ENCODE data around the gene TSACC. TPM values are rescaled to one million over a fixed set of nuclear protein-coding genes. Genes with fewer than 3 reads are reported as not detected.

The TSACC gene
- total RNA-seq, 1 experiment from 2014 or later, result 3.6 TPM

DNA sequence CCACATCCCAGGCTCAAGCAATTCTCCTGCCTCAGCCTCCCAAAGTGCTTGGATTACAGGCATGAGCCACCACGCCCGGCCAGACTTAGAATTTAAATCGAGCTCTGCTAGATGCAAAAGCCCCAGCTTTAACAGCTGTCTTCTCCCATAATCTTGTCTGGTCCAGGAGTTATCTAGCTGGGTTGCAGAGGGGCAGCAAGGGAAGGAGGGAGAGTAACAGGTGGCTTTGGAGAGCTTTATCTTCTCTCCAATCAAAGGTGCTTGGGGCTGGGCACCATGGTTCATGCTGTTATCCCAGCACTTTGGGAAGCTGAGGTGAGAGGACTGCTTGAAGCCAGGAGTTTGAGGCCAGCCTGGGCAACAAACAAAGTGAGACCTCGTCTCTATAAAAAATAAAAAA is 34.5 kb downstream of the TSACC start:
- no peaks in the 10 kb centered on the region for H3K27me3 ChIP-seq (ENCODE audit: control insufficient read depth, insufficient read depth, low read length)
- BruUV-seq (replicated peaks), result no TSS peak
- ATAC-seq (no peak), DNase-seq (ENCODE audit: low read depth, low spot score) (no peak)
- ChIA-PET POLR2A (no interaction called here), CTCF (interaction anchor here (0.5 kb wide), 1 partner anchor 232 kb away, joined by 4 read pairs; no protein-coding TSS in a partner anchor)
- no peak overlapping the region for H3K4me3 ChIP-seq (ENCODE audit: low read depth in 2 of 2, low read length in 2 of 2)
- in situ Hi-C loops (cut with HindIII; ENCODE audit: low pct_unique_long_range_greater_than_20kb, low sequenced_read_pairs), result no loop called here
- intact Hi-C loops (cut with micrococcal nuclease; ENCODE audit: unreplicated experiment), result no loop called here
- no peak overlapping the region for H3K27ac ChIP-seq (ENCODE audit: low read length)
- H3K36me3 ChIP-seq (ENCODE audit: control insufficient read depth, insufficient read depth, low read length), result no peaks in the 10 kb centered on the region; the same call in 1 of the 2 replicates
- TF ChIP-seq, protein P1, sequence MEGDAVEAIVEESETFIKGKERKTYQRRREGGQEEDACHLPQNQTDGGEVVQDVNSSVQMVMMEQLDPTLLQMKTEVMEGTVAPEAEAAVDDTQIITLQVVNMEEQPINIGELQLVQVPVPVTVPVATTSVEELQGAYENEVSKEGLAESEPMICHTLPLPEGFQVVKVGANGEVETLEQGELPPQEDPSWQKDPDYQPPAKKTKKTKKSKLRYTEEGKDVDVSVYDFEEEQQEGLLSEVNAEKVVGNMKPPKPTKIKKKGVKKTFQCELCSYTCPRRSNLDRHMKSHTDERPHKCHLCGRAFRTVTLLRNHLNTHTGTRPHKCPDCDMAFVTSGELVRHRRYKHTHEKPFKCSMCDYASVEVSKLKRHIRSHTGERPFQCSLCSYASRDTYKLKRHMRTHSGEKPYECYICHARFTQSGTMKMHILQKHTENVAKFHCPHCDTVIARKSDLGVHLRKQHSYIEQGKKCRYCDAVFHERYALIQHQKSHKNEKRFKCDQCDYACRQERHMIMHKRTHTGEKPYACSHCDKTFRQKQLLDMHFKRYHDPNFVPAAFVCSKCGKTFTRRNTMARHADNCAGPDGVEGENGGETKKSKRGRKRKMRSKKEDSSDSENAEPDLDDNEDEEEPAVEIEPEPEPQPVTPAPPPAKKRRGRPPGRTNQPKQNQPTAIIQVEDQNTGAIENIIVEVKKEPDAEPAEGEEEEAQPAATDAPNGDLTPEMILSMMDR (IDR thresholded peaks at IDR 0.05), result no peak
- TF ChIP-seq, protein P2, sequence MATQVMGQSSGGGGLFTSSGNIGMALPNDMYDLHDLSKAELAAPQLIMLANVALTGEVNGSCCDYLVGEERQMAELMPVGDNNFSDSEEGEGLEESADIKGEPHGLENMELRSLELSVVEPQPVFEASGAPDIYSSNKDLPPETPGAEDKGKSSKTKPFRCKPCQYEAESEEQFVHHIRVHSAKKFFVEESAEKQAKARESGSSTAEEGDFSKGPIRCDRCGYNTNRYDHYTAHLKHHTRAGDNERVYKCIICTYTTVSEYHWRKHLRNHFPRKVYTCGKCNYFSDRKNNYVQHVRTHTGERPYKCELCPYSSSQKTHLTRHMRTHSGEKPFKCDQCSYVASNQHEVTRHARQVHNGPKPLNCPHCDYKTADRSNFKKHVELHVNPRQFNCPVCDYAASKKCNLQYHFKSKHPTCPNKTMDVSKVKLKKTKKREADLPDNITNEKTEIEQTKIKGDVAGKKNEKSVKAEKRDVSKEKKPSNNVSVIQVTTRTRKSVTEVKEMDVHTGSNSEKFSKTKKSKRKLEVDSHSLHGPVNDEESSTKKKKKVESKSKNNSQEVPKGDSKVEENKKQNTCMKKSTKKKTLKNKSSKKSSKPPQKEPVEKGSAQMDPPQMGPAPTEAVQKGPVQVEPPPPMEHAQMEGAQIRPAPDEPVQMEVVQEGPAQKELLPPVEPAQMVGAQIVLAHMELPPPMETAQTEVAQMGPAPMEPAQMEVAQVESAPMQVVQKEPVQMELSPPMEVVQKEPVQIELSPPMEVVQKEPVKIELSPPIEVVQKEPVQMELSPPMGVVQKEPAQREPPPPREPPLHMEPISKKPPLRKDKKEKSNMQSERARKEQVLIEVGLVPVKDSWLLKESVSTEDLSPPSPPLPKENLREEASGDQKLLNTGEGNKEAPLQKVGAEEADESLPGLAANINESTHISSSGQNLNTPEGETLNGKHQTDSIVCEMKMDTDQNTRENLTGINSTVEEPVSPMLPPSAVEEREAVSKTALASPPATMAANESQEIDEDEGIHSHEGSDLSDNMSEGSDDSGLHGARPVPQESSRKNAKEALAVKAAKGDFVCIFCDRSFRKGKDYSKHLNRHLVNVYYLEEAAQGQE (IDR thresholded peaks at IDR 0.05; ENCODE audit: insufficient read depth in 1 of 2, low read depth in 2 of 2, low read length in 1 of 2), result no peak
- no peak for TF ChIP-seq POLR2AphosphoS5 (IDR thresholded peaks at IDR 0.05; ENCODE audit: low read depth, low read length)
- no peak for TF ChIP-seq TCF7L2 (IDR thresholded peaks at IDR 0.05; ENCODE audit: low read depth, low read length)
- TF ChIP-seq SIN3A (IDR thresholded peaks at IDR 0.05; ENCODE audit: borderline replicate concordance, insufficient read depth, low read depth, low read length), result no peak
- no peaks in the 10 kb centered on the region for H3K9me3 ChIP-seq (ENCODE audit: control insufficient read depth, insufficient read depth, low read depth, low read length)
- H3K4me1 ChIP-seq (ENCODE audit: control insufficient read depth, insufficient read depth, low read length), result peaks cover 3% of the 10 kb centered on the region; the same call in 1 of the 2 replicates

DNA sequence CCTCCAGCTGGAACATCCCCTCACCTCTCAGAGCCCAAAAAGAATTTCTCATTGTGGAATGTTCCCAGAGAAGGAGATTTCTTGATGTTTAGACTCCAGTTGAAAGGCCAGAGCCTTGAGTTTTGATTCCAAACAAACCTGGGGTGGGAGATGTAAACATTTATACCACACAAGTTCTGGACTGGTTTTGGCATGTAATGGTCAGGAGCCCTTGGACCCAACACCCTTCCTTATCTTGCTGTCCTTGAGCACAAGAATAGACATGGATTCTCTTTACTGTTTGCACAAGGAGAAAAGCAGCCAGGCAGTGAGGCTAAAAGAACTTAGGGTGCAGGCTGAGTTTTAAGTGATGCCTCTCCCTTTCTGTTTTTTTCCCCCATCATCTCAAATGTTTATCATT is 35.2 kb downstream of the TSACC start:
- no TSS peak for BruUV-seq (replicated peaks)
- POLR2A ChIA-PET, result no interaction called here

More for the DNA sequence above, 35.2 kb downstream of the TSACC start:
- no peaks in the 10 kb centered on the region for H3K9me3 ChIP-seq (ENCODE audit: control insufficient read depth, insufficient read depth, low read depth, low read length)
- no peaks in the 10 kb centered on the region for H3K27me3 ChIP-seq (ENCODE audit: control insufficient read depth, insufficient read depth, low read length)
- CTCF ChIA-PET, result no interaction called here
- no peak overlapping the region for H3K27ac ChIP-seq (ENCODE audit: low read length)
- intact Hi-C loops (cut with micrococcal nuclease; ENCODE audit: unreplicated experiment) (no loop called here), in situ Hi-C loops (cut with HindIII; ENCODE audit: low pct_unique_long_range_greater_than_20kb, low sequenced_read_pairs) (no loop called here)
- no peak for DNase-seq (ENCODE audit: low read depth, low spot score)
- no peak overlapping the region for H3K4me3 ChIP-seq (ENCODE audit: low read depth in 2 of 2, low read length in 2 of 2)
- H3K36me3 ChIP-seq (ENCODE audit: control insufficient read depth, insufficient read depth, low read length), result no peaks in the 10 kb centered on the region; the same call in 1 of the 2 replicates
- TF ChIP-seq, protein P1 (IDR thresholded peaks at IDR 0.05), result no peak
- TF ChIP-seq POLR2AphosphoS5 (IDR thresholded peaks at IDR 0.05; ENCODE audit: low read depth, low read length) (no peak), SIN3A (IDR thresholded peaks at IDR 0.05; ENCODE audit: borderline replicate concordance, insufficient read depth, low read depth, low read length) (no peak), TCF7L2 (IDR thresholded peaks at IDR 0.05; ENCODE audit: low read depth, low read length) (no peak)
- TF ChIP-seq, protein P2 (IDR thresholded peaks at IDR 0.05; ENCODE audit: insufficient read depth in 1 of 2, low read depth in 2 of 2, low read length in 1 of 2), result no peak
- H3K4me1 ChIP-seq (ENCODE audit: control insufficient read depth, insufficient read depth, low read length), result no peaks in the 10 kb centered on the region
- no peak for ATAC-seq

Measured in Panc1 (cell line).